ENCODE data around the gene DYNC2LI1.

The DYNC2LI1 gene

GRCh38 chr2:43824512-43824911 lies 50.7 kb downstream of the DYNC2LI1 start:
- no peak for DNase-seq (ENCODE audit: low read depth)
- no peak overlapping the region for H3K4me3 ChIP-seq (ENCODE audit: low read depth, low read length)
- TF ChIP-seq, protein P1, sequence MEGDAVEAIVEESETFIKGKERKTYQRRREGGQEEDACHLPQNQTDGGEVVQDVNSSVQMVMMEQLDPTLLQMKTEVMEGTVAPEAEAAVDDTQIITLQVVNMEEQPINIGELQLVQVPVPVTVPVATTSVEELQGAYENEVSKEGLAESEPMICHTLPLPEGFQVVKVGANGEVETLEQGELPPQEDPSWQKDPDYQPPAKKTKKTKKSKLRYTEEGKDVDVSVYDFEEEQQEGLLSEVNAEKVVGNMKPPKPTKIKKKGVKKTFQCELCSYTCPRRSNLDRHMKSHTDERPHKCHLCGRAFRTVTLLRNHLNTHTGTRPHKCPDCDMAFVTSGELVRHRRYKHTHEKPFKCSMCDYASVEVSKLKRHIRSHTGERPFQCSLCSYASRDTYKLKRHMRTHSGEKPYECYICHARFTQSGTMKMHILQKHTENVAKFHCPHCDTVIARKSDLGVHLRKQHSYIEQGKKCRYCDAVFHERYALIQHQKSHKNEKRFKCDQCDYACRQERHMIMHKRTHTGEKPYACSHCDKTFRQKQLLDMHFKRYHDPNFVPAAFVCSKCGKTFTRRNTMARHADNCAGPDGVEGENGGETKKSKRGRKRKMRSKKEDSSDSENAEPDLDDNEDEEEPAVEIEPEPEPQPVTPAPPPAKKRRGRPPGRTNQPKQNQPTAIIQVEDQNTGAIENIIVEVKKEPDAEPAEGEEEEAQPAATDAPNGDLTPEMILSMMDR (IDR thresholded peaks at IDR 0.05; ENCODE audit: low read depth, low read length): no peak
- no peak for TF ChIP-seq MAX (IDR thresholded peaks at IDR 0.05; ENCODE audit: low read depth, low read length)
- TF ChIP-seq MYC (IDR thresholded peaks at IDR 0.05; ENCODE audit: low read depth, low read length): no peak
- no peak for TF ChIP-seq POLR2A (IDR thresholded peaks at IDR 0.05; ENCODE audit: extremely low read depth, insufficient read length)

- TF ChIP-seq, protein P1 (IDR thresholded peaks at IDR 0.05; ENCODE audit: low read depth, low read length): no peak
- no peak for TF ChIP-seq MYC (IDR thresholded peaks at IDR 0.05; ENCODE audit: low read depth, low read length)
- no peak for TF ChIP-seq MAX (IDR thresholded peaks at IDR 0.05; ENCODE audit: low read depth, low read length)
- no peak for TF ChIP-seq POLR2A (IDR thresholded peaks at IDR 0.05; ENCODE audit: extremely low read depth, insufficient read length)
- no peak overlapping the region for H3K4me3 ChIP-seq (ENCODE audit: low read depth, low read length)
- DNase-seq (ENCODE audit: low read depth): no peak
Measured at GRCh38 chr2:43824951-43825493, 51.2 kb downstream of the DYNC2LI1 start.

DNA sequence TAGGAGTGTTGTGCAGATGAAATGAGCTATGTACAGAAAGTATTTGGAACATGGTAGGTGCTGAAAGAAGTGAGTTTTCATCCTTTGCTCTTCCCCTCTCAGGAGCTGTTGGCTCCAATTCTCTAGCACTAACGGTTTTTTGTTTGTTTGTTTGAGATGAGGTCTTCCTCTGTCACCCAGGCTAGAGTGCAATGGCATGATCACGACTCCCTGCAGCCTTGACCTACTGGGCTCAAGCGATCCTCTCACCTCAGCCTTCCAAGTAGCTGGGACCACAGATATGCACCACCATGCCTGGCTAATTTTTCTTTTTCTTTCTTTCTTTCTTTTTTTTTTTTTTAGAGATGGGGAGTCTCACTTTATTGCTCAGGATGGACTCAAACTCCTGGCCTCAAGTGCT lies 52.0 kb downstream of the DYNC2LI1 start:
- no peak for DNase-seq (ENCODE audit: low read depth)
- no peak overlapping the region for H3K4me3 ChIP-seq (ENCODE audit: low read depth, low read length)
- TF ChIP-seq, protein P1 (IDR thresholded peaks at IDR 0.05; ENCODE audit: low read depth, low read length): no peak
- TF ChIP-seq POLR2A (IDR thresholded peaks at IDR 0.05; ENCODE audit: extremely low read depth, insufficient read length) (no peak), MAX (IDR thresholded peaks at IDR 0.05; ENCODE audit: low read depth, low read length) (no peak), MYC (IDR thresholded peaks at IDR 0.05; ENCODE audit: low read depth, low read length) (no peak)

GRCh38 chr2:43826305-43827250 lies 52.7 kb downstream of the DYNC2LI1 start:
- H3K4me3 ChIP-seq (ENCODE audit: low read depth, low read length): no peak overlapping the region
- TF ChIP-seq, protein P1 (IDR thresholded peaks at IDR 0.05; ENCODE audit: low read depth, low read length): no peak
- TF ChIP-seq MAX (IDR thresholded peaks at IDR 0.05; ENCODE audit: low read depth, low read length): no peak

DNA sequence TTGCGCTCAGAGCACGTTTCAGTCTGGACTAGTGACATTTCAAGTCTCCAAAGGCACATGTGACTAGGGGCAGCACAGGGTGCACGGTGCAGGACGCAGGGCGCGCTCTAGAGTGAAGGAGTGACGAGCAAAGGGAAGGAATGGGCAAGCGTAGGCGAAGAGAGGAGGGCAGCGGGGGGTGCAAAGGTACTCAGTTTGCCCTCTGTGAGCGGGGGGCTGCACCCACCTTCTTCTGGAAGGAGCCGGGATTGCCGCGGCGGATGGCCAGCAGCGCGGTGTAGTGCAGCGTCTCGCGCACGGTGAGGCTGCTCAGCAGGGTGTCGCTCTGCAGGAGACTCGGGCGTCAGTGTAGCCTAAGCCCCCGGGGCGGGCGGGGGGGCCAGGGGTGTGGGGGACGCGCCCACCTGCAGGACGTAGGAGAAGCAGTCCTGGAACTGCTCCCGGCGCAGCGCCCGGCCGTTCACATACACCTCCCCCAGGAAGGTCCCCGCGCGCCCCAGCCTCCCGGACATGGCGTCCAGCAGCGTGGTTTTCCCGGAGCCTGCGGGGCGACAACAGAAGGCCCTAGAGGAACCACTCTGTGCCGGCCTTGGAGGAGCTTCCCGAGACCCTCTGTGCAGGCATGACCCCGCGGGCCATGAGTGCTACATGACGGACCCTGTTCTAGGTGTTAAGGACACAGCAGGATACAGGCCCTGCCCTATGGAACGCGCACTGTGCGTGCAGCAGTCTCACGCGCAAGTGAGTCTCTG lies 57.9 kb downstream of the DYNC2LI1 start:
- no peak for DNase-seq (ENCODE audit: low read depth)
- H3K4me3 ChIP-seq (ENCODE audit: low read depth, low read length): no peak overlapping the region
- TF ChIP-seq, protein P1 (IDR thresholded peaks at IDR 0.05; ENCODE audit: low read depth, low read length): no peak
- TF ChIP-seq MAX (IDR thresholded peaks at IDR 0.05; ENCODE audit: low read depth, low read length) (no peak), POLR2A (IDR thresholded peaks at IDR 0.05; ENCODE audit: extremely low read depth, insufficient read length) (no peak), MYC (IDR thresholded peaks at IDR 0.05; ENCODE audit: low read depth, low read length) (no peak)

More at GRCh38 chr2:43826305-43827250, 52.7 kb downstream of the DYNC2LI1 start:
- no peak for DNase-seq (ENCODE audit: low read depth)

Data from NB4 (cell line).